Neuron (in vitro differentiated cells): ENCODE results near the gene FAN1.

Experiments used
- H2AFZ ChIP-seq: one replicate; pipeline ENCODE4 v1.6.1; 2013; ENCODE audit warnings: low read depth, mild to moderate bottlenecking, inconsistent platforms, low read length, moderate library complexity
- H3K27me3 ChIP-seq: one replicate; pipeline ENCODE4 v1.6.1; 2013; ENCODE audit warnings: low read length; ENCODE audit not compliant: insufficient read depth
- H3K36me3 ChIP-seq: one replicate; pipeline ENCODE4 v1.6.1; 2013; ENCODE audit warnings: low read length; ENCODE audit not compliant: insufficient read depth
- H3K4me1 ChIP-seq: one replicate; pipeline ENCODE4 v1.6.1; 2013; ENCODE audit warnings: low read length; ENCODE audit not compliant: insufficient read depth
- H3K4me3 ChIP-seq: 2 replicates; pipeline ENCODE4 v1.5.1; 2013; ENCODE audit warnings: mild to moderate bottlenecking, low read length, moderate library complexity
- H3K9me3 ChIP-seq: one replicate; pipeline ENCODE4 v1.6.1; 2013; ENCODE audit warnings: low read length

Gene FAN1

GRCh38 chr15:30924353-30924752 is 20.6 kb downstream of the FAN1 start:
- H2AFZ ChIP-seq, result no peak overlapping the region
- H3K4me1 ChIP-seq, result peaks cover 14% of the 10 kb centered on the region
- H3K27me3 ChIP-seq, result no peaks in the 10 kb centered on the region
- H3K4me3 ChIP-seq, result no peak overlapping the region
- H3K36me3 ChIP-seq, result peaks cover 77% of the 10 kb centered on the region
- no peaks in the 10 kb centered on the region for H3K9me3 ChIP-seq

- no peaks in the 10 kb centered on the region for H3K27me3 ChIP-seq
- peaks cover 3% of the 10 kb centered on the region for H3K9me3 ChIP-seq
- no peak overlapping the region for H2AFZ ChIP-seq
- H3K36me3 ChIP-seq, result peaks cover 81% of the 10 kb centered on the region
- no peak overlapping the region for H3K4me3 ChIP-seq
- H3K4me1 ChIP-seq, result peaks cover 14% of the 10 kb centered on the region
Observed at GRCh38 chr15:30925686-30926085, 22.0 kb downstream of the FAN1 start.

- peaks cover 14% of the 10 kb centered on the region for H3K4me1 ChIP-seq
- no peak overlapping the region for H2AFZ ChIP-seq
- H3K27me3 ChIP-seq, result no peaks in the 10 kb centered on the region
- no peak overlapping the region for H3K4me3 ChIP-seq
- H3K36me3 ChIP-seq, result peaks cover 83% of the 10 kb centered on the region
- H3K9me3 ChIP-seq, result peaks cover 3% of the 10 kb centered on the region
Observed at GRCh38 chr15:30926161-30926560, 22.4 kb downstream of the FAN1 start.

GRCh38 chr15:30927148-30927761 is 23.5 kb downstream of the FAN1 start:
- Histone ChIP-seq H3K4me1 (peaks cover 7% of the 10 kb centered on the region), H3K36me3 (peaks cover 82% of the 10 kb centered on the region)

GRCh38 chr15:30928076-30928475 is 24.4 kb downstream of the FAN1 start:
- H3K36me3 ChIP-seq, result peaks cover 79% of the 10 kb centered on the region
- no peaks in the 10 kb centered on the region for H3K27me3 ChIP-seq
- no peak overlapping the region for H2AFZ ChIP-seq
- no peaks in the 10 kb centered on the region for H3K4me1 ChIP-seq
- H3K9me3 ChIP-seq, result peaks cover 3% of the 10 kb centered on the region
- no peak overlapping the region for H3K4me3 ChIP-seq

More at GRCh38 chr15:30927148-30927761, 23.5 kb downstream of the FAN1 start:
- Histone ChIP-seq H3K9me3 (peaks cover 3% of the 10 kb centered on the region), H2AFZ (no peak overlapping the region), H3K4me3 (no peak overlapping the region), H3K27me3 (no peaks in the 10 kb centered on the region)

GRCh38 chr15:30929064-30929669 is 25.5 kb downstream of the FAN1 start:
- Histone ChIP-seq H3K9me3 (peaks cover 3% of the 10 kb centered on the region), H2AFZ (no peak overlapping the region), H3K4me1 (no peaks in the 10 kb centered on the region), H3K27me3 (no peaks in the 10 kb centered on the region), H3K4me3 (no peak overlapping the region), H3K36me3 (peaks cover 78% of the 10 kb centered on the region)

GRCh38 chr15:30929982-30930381 is 26.3 kb downstream of the FAN1 start:
- Histone ChIP-seq H3K4me1 (no peaks in the 10 kb centered on the region), H3K36me3 (peaks cover 77% of the 10 kb centered on the region), H3K9me3 (peaks cover 3% of the 10 kb centered on the region), H2AFZ (no peak overlapping the region), H3K27me3 (no peaks in the 10 kb centered on the region), H3K4me3 (no peak overlapping the region)

- Histone ChIP-seq H3K4me1 (no peaks in the 10 kb centered on the region), H3K9me3 (peaks cover 3% of the 10 kb centered on the region), H3K4me3 (no peak overlapping the region), H2AFZ (no peak overlapping the region), H3K36me3 (peaks cover 74% of the 10 kb centered on the region), H3K27me3 (no peaks in the 10 kb centered on the region)
Observed at GRCh38 chr15:30930422-30930821, 26.7 kb downstream of the FAN1 start.

- Histone ChIP-seq H3K9me3 (peaks cover 3% of the 10 kb centered on the region), H2AFZ (no peak overlapping the region), H3K27me3 (no peaks in the 10 kb centered on the region), H3K4me3 (no peak overlapping the region), H3K4me1 (no peaks in the 10 kb centered on the region), H3K36me3 (peaks cover 64% of the 10 kb centered on the region)
Observed at GRCh38 chr15:30933293-30933692, 29.6 kb downstream of the FAN1 start.

- peaks cover 75% of the 10 kb centered on the region for H3K36me3 ChIP-seq
- no peaks in the 10 kb centered on the region for H3K4me1 ChIP-seq
- H3K4me3 ChIP-seq, result no peak overlapping the region
- no peaks in the 10 kb centered on the region for H3K27me3 ChIP-seq
- no peak overlapping the region for H2AFZ ChIP-seq
- H3K9me3 ChIP-seq, result no peaks in the 10 kb centered on the region
Observed at GRCh38 chr15:30939161-30939560, 35.4 kb downstream of the FAN1 start.

GRCh38 chr15:30940359-30940758 is 36.6 kb downstream of the FAN1 start:
- no peak overlapping the region for H3K4me3 ChIP-seq
- H3K9me3 ChIP-seq, result no peaks in the 10 kb centered on the region
- H3K27me3 ChIP-seq, result no peaks in the 10 kb centered on the region
- H2AFZ ChIP-seq, result no peak overlapping the region
- no peaks in the 10 kb centered on the region for H3K4me1 ChIP-seq
- H3K36me3 ChIP-seq, result peaks cover 70% of the 10 kb centered on the region

- Histone ChIP-seq H3K4me1 (no peaks in the 10 kb centered on the region), H3K36me3 (peaks cover 81% of the 10 kb centered on the region), H3K27me3 (no peaks in the 10 kb centered on the region), H3K9me3 (no peaks in the 10 kb centered on the region), H3K4me3 (no peak overlapping the region), H2AFZ (no peak overlapping the region)
Observed at GRCh38 chr15:30941520-30941919, 37.8 kb downstream of the FAN1 start.

GRCh38 chr15:30943654-30944335 is 40.1 kb downstream of the FAN1 start:
- H2AFZ ChIP-seq, result no peak overlapping the region
- no peaks in the 10 kb centered on the region for H3K27me3 ChIP-seq
- H3K4me1 ChIP-seq, result no peaks in the 10 kb centered on the region
- peaks cover 82% of the 10 kb centered on the region for H3K36me3 ChIP-seq
- peaks cover 2% of the 10 kb centered on the region for H3K9me3 ChIP-seq
- H3K4me3 ChIP-seq, result no peak overlapping the region
